Epithelial cell of esophagus (primary cell): ENCODE results near the gene TMA7.

Experiments
- DNase-seq: peaks from one replicate; pipeline ENCODE4 v3.0.0; 2010; ENCODE audit warnings: low read depth
- H3K4me3 ChIP-seq: 2 replicates; pipeline ENCODE4 v1.5.1; 2011; ENCODE audit warnings: mild to moderate bottlenecking, low read length, control low read depth
- CTCF ChIP-seq: IDR thresholded peaks from 2 replicates; pipeline ENCODE4 v1.5.1; 2011; ENCODE audit warnings: low read depth, mild to moderate bottlenecking, low read length, control low read depth, inconsistent platforms; ENCODE audit not compliant: insufficient read depth; ENCODE audit errors: missing control alignments

Gene TMA7

GRCh38 chr3:48436855-48437254 is 3.2 kb upstream of the TMA7 start:
- no peak for DNase-seq
- no peak for TF ChIP-seq CTCF
- no peak overlapping the region for H3K4me3 ChIP-seq

- no peak for TF ChIP-seq CTCF
- H3K4me3 ChIP-seq: no peak overlapping the region
- no peak for DNase-seq
Measured at GRCh38 chr3:48437812-48438211, 2.2 kb upstream of the TMA7 start.

- no peak for TF ChIP-seq CTCF
- DNase-seq: no peak
Measured at GRCh38 chr3:48440590-48440958, 517 bp downstream of the TMA7 start.

GRCh38 chr3:48441940-48442339 is 1.9 kb downstream of the TMA7 start:
- DNase-seq: no peak
- H3K4me3 ChIP-seq: peak overlapping the region; percentile 98
- TF ChIP-seq CTCF: no peak

More at GRCh38 chr3:48440590-48440958, 517 bp downstream of the TMA7 start:
- peak overlapping the region; percentile 98 for H3K4me3 ChIP-seq

DNA sequence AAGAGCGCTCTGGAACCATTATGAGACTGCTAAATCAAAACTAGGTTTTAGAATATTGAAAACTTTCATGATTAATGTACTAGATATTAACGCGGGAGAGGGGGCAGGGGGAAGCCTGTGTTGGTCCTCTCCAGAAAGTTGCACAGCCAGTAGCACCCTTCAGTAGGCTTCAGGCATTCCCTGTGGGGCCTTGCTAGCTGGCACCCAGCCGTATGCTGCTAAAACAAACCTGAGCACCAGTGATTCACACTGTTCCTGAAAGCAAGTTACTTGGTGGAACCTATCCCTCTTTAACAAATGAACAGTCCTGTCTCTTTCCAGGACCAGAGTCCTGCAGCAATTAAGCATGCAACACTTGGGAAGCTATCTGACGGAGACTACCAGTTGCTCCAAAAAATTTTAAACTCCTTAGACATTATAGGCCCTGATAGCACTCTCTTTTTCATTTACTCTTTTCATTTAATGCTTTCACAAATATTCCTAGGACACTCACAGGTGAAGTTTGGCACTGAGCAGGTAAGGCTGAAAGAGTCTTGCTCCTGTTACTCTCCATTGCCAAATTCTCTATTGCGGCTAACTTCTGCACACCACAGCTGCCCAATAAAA is 5.3 kb downstream of the TMA7 start:
- H3K4me3 ChIP-seq: peak overlapping the region; percentile 73
- no peak for DNase-seq

DNA sequence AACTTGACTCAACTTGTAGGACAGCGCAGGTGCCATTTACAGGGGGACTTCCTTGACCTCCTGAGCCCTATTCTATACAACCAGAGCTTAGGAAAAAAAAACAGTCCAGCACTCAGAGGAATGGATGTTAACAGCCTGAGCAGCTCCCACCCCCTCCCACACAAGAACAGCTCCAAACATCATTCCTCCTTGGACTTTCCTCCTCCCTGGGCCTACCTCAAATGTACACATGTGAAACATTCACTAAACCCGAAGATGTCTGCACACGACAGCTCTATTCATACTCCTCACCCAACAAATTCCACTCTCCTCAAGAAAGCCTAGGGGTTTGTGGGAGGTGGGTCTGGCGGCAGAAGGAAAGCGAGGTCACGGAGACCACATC is 6.0 kb downstream of the TMA7 start:
- no peak for TF ChIP-seq CTCF
- no peak for DNase-seq
- H3K4me3 ChIP-seq: peak overlapping the region; percentile 73

More for the DNA sequence above, 5.3 kb downstream of the TMA7 start:
- no peak for TF ChIP-seq CTCF
